Activated CD8-positive, alpha-beta T cell treated with anti-CD3 and anti-CD28 coated beads, Interleukin-2, amount 10 ng/mL, durations not matched to agents 7 days and 5 days (primary cell): ENCODE results near the gene GLYR1. TPM values are rescaled to one million over a fixed set of nuclear protein-coding genes. Genes with fewer than 3 reads are reported as not detected.

Source experiments
- ATAC-seq: fragments of 150-1000 bp; cut with Tn5 transposase; one replicate; pipeline ENCODE4 v1.10.0; 2021; ENCODE audit warnings: moderate library complexity
- CTCF ChIA-PET: fragments of 350-600 bp; sonication (Branson Sonifier 250); formaldehyde crosslinking; loops from one replicate; lab custom pipeline; 2021; ENCODE audit warnings: antibody characterized with exemption; lab: Charles Lee
- POLR2A ChIA-PET: fragments of 350-600 bp; sonication (Branson Sonifier 250); formaldehyde crosslinking; loops from one replicate; lab custom pipeline; 2021; ENCODE audit warnings: antibody characterized with exemption; lab: Charles Lee
- DNase-seq: peaks from one replicate; pipeline ENCODE4 v3.0.0-alpha.2; 2020
- H3K27ac Mint-ChIP-seq: one replicate; pipeline ENCODE4 v1.8.0; 2021; ENCODE audit warnings: mild to moderate bottlenecking, mixed read lengths
- H3K27me3 Mint-ChIP-seq: one replicate; pipeline ENCODE4 v1.8.0; 2021; ENCODE audit warnings: low read depth, mixed read lengths
- H3K36me3 Mint-ChIP-seq: one replicate; pipeline ENCODE4 v1.8.0; 2021; ENCODE audit warnings: low read depth, mixed read lengths
- H3K4me1 Mint-ChIP-seq: one replicate; pipeline ENCODE4 v1.8.0; 2021; ENCODE audit warnings: low read depth, mixed read lengths
- H3K4me3 Mint-ChIP-seq: one replicate; pipeline ENCODE4 v1.8.0; 2021; ENCODE audit warnings: mild to moderate bottlenecking, mixed read lengths
- H3K9me3 Mint-ChIP-seq: one replicate; pipeline ENCODE4 v1.8.0; 2022; ENCODE audit warnings: mixed read lengths; ENCODE audit not compliant: insufficient read depth
- total RNA-seq, 2 experiments: library from RNA; stranded (reverse); gene quantifications; one replicate each; pipeline ENCODE4 v1.2.3, GENCODE V29; 2021

Gene GLYR1
- total RNA-seq, 2 experiments from 2014 or later: 92.2 to 95.7 TPM

DNA sequence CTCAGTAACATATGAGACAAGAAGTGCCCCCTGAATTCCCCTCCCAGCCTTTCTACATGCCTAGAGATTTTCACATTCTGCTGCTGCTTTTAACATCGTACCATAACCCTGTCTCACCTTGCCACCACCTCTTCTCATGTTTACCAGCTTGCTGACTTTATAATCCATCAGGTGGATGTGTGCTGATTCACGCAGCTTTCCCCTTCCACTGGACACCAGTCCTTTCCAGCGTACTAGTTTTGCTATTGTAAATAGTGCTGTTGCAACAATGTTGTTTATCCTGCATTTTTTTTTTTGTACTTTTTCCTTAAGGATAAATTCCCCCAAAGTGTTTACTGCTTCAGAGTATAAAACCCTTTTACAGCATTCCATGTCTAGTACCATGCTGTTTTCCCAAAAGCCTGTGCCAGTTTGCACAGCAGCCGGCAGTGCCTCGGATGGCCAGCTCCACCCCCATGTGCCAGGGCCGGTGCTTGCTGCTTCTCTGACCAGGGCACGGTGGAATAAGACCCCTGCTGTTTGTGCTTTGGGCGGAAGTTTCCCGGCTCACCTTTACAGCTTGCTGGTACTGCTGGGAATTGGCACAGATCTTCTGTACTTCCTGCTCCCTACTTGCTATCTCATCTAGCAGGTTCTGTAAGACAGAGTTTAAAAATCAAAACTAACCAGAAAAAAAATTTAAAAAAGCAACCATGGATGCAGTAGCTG, 41.5 kb upstream of the GLYR1 start:
- ChIA-PET CTCF (no interaction called here), POLR2A (no interaction called here)
- DNase-seq (no peak), ATAC-seq (no peak)
- Mint-ChIP-seq H3K36me3 (peaks cover 16% of the 10 kb centered on the region), H3K9me3 (no peaks in the 10 kb centered on the region), H3K27me3 (no peaks in the 10 kb centered on the region), H3K4me1 (no peaks in the 10 kb centered on the region), H3K4me3 (no peak overlapping the region), H3K27ac (no peak overlapping the region)

DNA sequence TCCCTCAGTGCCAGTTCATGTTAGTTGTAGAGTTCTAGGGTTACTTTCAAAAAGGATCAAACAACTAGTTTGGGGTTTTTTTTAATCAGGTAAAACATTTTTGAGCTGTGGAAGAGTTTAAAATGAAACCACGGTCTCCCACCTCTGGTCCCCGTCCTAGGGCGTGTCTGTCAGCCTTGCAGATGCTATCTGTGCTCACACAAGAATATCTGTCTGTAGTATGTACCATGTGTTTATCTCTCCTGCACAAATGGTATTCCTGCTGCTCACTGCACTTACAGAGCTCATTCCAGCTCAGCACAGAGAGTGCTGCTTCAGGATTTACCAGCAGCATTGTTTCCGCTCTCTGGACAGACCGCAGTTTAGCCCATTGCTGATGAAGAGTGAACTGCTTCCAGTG, 39.1 kb upstream of the GLYR1 start:
- Mint-ChIP-seq H3K27me3 (no peaks in the 10 kb centered on the region), H3K4me3 (no peak overlapping the region), H3K9me3 (no peaks in the 10 kb centered on the region), H3K36me3 (peaks cover 32% of the 10 kb centered on the region), H3K27ac (no peak overlapping the region), H3K4me1 (no peaks in the 10 kb centered on the region)
- no peak for ATAC-seq
- CTCF ChIA-PET: no interaction called here
- DNase-seq: no peak
- POLR2A ChIA-PET: no interaction called here

DNA sequence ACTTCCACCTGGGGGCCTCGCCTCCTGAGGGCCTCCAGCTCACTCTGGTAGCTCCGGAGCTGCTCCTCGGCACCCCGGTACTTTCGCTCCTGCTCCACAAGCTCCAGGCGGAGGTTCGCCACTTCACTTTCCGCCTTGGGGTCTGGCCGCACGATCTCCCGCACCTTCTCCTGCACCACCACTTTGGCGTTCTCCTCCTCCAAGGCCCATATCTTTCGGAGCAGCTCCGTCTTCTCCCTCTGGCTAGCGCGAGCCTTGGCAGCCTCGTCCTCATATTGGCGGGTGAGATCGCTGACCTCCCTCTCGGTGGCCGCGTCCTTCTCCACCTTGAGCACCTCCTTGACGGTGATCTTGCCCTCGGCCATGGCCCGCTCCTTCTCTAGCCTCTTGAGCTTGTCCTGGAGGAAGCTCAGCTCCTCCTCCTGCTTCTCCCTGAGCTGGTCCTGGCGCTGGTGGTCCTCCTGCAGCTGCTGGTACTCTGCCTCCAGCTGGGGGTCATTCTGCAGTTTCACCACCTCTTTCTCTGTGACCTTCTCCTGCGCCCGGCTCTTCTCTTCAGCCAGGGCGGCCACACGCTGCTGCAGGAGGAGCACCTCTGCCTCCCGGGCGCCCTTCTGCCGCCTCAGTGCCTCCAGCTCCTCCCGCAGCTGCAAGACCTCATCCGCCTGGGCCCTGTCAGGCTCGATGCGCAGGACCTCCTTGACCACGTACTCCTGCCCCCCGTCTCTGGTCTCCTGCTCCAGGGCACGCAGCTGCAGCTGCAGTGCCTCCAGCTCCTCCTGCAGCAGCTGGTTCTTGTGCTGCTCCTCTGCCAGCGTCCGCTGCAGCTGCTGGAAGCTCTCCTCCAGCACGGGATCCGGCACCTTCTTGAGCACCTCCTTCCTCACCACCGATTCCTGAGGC, 38.1 kb upstream of the GLYR1 start:
- DNase-seq (no peak), ATAC-seq (no peak)
- ChIA-PET POLR2A (no interaction called here), CTCF (no interaction called here)
- peaks cover 39% of the 10 kb centered on the region for H3K36me3 Mint-ChIP-seq
- no peaks in the 10 kb centered on the region for H3K9me3 Mint-ChIP-seq
- H3K27ac Mint-ChIP-seq: no peak overlapping the region
- H3K4me1 Mint-ChIP-seq: no peaks in the 10 kb centered on the region
- H3K4me3 Mint-ChIP-seq: no peak overlapping the region
- H3K27me3 Mint-ChIP-seq: no peaks in the 10 kb centered on the region

DNA sequence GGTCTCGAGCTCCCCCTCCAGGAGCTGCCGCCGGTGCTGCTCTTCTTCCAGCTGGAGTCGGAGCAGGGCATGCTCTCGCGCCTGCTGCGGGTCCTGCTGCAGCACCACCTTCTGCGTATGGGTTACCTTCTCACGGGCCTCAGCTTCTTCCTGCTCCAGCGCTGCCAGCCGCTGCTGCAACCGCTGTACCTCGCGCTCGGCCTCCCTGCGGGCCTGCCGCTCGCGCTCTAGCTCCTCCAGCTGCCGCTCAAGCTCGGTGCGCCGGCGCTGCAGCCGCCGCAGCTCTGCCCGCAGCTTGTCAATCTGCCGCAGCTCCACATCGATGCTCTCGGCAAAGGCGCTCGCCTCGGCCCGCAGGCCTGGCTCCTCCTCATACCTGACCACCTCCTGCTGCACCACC, 37.1 kb upstream of the GLYR1 start:
- POLR2A ChIA-PET: no interaction called here
- CTCF ChIA-PET: no interaction called here
- Mint-ChIP-seq H3K27me3 (no peaks in the 10 kb centered on the region), H3K4me1 (no peaks in the 10 kb centered on the region), H3K9me3 (no peaks in the 10 kb centered on the region), H3K4me3 (no peak overlapping the region), H3K36me3 (peaks cover 46% of the 10 kb centered on the region), H3K27ac (no peak overlapping the region)
- no peak for DNase-seq
- ATAC-seq: no peak

DNA sequence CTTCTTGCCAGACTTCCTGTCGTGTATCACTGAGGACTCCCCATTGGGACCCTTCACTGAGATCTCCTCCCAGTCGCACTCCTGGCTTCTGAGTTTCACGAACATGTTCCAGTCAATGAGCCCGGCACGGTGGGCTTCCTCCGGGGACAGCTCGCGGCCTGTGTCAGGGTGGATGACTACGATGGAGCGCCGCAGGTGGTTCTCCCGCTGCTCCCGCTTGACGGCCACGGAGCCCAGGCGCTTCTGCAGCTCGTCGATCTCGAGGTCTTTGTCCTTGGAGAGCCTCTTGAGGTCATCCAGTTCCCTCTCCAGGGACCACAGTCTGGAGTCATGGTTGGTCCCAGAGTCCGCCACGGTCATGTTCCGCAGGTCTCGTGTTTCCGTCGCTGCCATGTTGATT, 36.4 kb upstream of the GLYR1 start:
- Mint-ChIP-seq H3K27me3 (no peaks in the 10 kb centered on the region), H3K9me3 (no peaks in the 10 kb centered on the region), H3K4me1 (no peaks in the 10 kb centered on the region), H3K27ac (no peak overlapping the region), H3K4me3 (no peak overlapping the region), H3K36me3 (peaks cover 48% of the 10 kb centered on the region)
- ATAC-seq (no peak), DNase-seq (no peak)
- ChIA-PET POLR2A (no interaction called here), CTCF (no interaction called here)

DNA sequence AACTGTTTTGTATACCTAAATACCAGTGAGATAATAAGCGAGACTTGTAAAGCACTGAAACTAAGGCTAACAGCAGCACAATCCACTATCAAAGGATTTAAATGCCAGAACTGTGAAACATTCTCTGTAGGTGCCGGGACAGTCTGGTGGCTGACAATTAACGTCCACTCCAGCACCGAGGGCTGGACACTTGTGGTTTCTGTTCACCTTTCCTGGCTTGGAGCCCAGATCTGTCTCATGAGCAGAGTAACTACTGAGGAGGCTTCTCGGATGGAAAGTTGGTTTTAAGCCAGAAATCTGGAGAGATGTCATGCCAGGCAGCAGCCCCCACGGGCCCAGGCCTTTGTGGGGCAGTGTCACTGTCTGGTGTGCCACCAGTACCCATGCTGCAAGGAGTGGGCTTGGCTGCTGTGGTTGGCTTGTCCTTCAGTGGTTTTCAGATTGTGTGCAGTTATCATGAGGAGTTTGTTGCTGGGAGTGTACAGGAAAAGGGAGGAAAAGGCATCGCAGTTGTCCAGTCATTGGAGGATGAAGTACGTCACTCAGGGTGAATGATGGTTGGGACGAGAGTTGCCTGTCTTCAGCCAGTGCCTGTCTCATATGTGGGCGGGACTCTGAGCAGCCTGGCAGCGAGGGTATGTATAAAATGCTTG, 35.7 kb upstream of the GLYR1 start:
- ATAC-seq: no peak
- DNase-seq: no peak
- POLR2A ChIA-PET: no interaction called here
- peaks cover 52% of the 10 kb centered on the region for H3K36me3 Mint-ChIP-seq
- no peaks in the 10 kb centered on the region for H3K4me1 Mint-ChIP-seq
- H3K9me3 Mint-ChIP-seq: no peaks in the 10 kb centered on the region
- CTCF ChIA-PET: no interaction called here
- H3K27ac Mint-ChIP-seq: no peak overlapping the region
- H3K4me3 Mint-ChIP-seq: no peak overlapping the region
- H3K27me3 Mint-ChIP-seq: no peaks in the 10 kb centered on the region

DNA sequence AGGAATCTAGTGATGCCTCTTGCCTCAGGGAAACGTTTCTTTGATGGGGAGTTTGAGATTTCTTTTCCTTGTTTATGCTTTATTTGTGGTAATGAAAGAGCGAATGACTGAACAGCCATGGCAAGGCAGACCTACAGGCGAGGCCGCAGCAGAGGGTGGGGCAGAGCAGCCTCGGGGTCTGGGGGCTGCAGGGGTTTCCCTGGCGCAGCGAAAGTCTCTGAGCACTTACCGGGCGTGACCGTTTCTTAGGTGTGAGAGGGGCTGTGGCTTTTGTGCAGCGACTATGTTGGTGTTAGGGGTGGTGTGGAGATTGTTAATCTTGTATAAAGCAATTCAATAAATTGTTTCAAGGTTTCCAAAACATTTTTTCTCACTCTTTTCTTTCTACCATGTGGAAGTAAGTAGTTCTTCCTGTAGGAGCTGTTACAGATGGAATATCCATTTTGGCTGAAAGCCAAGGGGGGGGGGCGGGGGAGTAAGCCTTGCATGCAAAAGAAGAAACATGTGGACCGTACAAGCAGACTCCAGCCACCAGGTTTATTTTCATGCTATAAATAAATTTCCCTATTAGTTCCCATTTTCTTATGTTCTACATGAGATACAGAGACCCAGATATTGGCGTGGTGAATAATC, 35.0 kb upstream of the GLYR1 start:
- no peaks in the 10 kb centered on the region for H3K4me1 Mint-ChIP-seq
- ATAC-seq (no peak), DNase-seq (no peak)
- H3K4me3 Mint-ChIP-seq: no peak overlapping the region
- H3K27ac Mint-ChIP-seq: no peak overlapping the region
- no peaks in the 10 kb centered on the region for H3K9me3 Mint-ChIP-seq
- ChIA-PET CTCF (no interaction called here), POLR2A (no interaction called here)
- H3K27me3 Mint-ChIP-seq: no peaks in the 10 kb centered on the region
- H3K36me3 Mint-ChIP-seq: peaks cover 57% of the 10 kb centered on the region

DNA sequence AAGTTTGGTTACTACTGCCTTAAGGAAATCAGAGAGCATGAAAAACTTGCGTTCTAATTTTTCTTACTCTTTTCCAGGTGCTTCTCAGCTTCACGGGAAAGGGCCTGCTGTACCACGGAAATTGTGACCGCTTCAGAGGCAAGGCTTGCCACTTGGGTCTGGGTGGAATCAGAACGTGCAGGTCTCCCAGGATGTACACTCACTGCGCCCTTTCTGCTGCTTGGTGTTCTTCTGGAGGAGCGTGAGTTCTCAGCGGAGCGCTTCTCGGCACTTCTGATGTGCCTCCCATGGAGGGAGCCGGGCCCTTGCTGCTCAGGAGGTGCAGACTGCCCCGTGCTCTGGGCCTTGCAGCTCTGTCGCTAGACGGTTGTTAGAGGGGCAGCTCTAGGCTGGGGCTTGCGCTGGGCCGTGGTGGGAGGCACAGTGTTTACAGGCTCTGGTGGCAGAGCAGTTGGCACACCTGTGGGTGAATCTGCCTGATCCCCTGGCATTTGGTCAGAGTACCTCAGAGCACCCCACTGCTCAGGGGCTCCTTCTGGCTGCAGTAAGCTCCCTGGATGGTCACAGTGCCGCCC, 33.0 kb upstream of the GLYR1 start:
- no peak for DNase-seq
- ATAC-seq: no peak
- Mint-ChIP-seq H3K4me1 (no peaks in the 10 kb centered on the region), H3K36me3 (peaks cover 65% of the 10 kb centered on the region), H3K27me3 (no peaks in the 10 kb centered on the region), H3K9me3 (no peaks in the 10 kb centered on the region), H3K27ac (no peak overlapping the region), H3K4me3 (no peak overlapping the region)
- ChIA-PET POLR2A (no interaction called here), CTCF (no interaction called here)

DNA sequence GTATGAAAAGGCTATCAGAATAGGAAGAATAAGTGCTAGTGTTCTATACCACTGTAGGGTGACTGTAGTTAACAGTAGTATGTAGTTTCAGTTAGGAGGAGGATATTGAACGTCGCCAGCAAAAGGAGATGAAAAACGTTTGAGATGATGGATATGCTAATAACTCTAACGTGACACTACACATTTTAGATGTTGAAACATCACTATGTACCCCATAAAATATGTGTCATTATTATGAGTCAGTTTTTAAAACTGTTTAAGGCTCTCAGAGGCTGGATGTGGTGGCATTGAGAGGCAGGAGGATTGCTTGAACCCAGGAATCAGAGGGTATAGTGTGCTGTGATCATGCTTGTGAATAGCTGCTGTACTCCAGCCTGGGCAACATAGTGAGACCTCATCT, 32.0 kb upstream of the GLYR1 start:
- H3K36me3 Mint-ChIP-seq: peaks cover 61% of the 10 kb centered on the region

DNA sequence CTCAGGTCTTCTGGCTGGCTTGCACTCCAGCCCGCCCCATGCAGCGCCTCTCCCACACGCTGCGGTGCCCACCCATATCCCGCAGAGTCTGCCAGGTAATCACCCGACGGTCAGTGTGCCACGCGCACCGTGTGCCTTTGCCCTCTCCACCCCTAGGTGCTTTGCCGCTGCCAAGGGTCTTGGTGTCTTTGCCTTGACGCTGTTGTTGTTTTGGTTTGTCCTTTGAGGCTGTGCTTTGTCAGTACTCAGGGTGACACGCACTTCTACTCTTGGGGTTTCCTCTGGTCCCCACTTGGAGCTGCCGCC, 30.2 kb upstream of the GLYR1 start:
- no peaks in the 10 kb centered on the region for H3K9me3 Mint-ChIP-seq
- POLR2A ChIA-PET: no interaction called here
- no peak for ATAC-seq
- no peak overlapping the region for H3K4me3 Mint-ChIP-seq
- DNase-seq: no peak
- no peaks in the 10 kb centered on the region for H3K27me3 Mint-ChIP-seq
- H3K36me3 Mint-ChIP-seq: peaks cover 63% of the 10 kb centered on the region
- no peaks in the 10 kb centered on the region for H3K4me1 Mint-ChIP-seq
- CTCF ChIA-PET: no interaction called here
- H3K27ac Mint-ChIP-seq: peak overlapping the region; percentile 12

More for the DNA sequence above, 32.0 kb upstream of the GLYR1 start:
- Mint-ChIP-seq H3K27ac (no peak overlapping the region), H3K9me3 (no peaks in the 10 kb centered on the region), H3K4me3 (no peak overlapping the region), H3K4me1 (no peaks in the 10 kb centered on the region), H3K27me3 (no peaks in the 10 kb centered on the region)
- ATAC-seq (no peak), DNase-seq (no peak)
- ChIA-PET POLR2A (no interaction called here), CTCF (no interaction called here)

DNA sequence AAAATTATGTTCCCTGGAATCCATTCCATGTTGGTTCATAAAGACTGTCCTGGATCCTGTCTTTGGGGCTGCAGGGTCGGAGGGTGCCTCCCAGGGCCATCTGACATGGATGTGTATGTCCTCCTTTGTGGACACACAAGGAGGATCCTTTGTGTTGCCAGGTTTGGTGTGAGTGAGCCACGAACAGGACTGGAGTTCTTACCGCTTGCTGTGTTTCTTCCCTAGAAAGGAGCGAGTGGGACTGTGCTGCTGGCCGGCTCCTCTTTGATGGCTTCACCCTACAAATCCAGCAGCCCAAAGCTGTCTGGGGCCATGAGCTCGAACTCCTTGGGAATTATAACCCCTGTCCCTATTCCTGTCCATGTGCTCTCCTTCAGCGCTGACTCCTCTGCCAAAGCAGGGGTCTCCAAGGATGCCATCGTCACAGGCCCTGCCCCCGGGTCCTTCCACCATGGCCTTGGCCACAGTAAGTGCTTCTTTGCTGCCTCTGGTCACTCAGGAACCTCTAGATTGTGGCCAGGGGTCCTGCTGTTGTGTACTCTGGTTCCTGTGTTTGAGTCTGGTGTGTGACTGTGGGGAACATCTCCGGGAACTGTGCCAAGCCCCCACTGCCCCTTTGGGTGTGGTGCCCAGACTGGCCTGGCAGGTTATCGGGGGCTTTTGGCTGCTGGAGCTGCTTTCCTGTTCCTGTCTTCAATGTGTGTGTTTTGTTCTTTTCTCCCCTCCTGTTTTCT, 29.7 kb upstream of the GLYR1 start:
- Mint-ChIP-seq H3K9me3 (no peaks in the 10 kb centered on the region), H3K4me1 (no peaks in the 10 kb centered on the region), H3K4me3 (no peak overlapping the region), H3K36me3 (peaks cover 62% of the 10 kb centered on the region), H3K27me3 (no peaks in the 10 kb centered on the region), H3K27ac (peak overlapping the region; percentile 12)
- ChIA-PET CTCF (no interaction called here), POLR2A (no interaction called here)
- DNase-seq: no peak
- no peak for ATAC-seq
